Progenitor cell of endocrine pancreas (in vitro differentiated cells): Measurements from ENCODE around the gene TBC1D16. TPM values are rescaled to one million over a fixed set of nuclear protein-coding genes. Genes with fewer than 3 reads are reported as not detected.
"Not testable (repeated sequence)": the region's sequence is repeated elsewhere in the genome, so short reads cannot be mapped to it uniquely, and the experiment has no call there.

Experiments used
- DNase-seq: peaks from one replicate; pipeline ENCODE4 v3.0.0; 2021; ENCODE audit warnings: low spot score; ENCODE audit not compliant: unreplicated experiment
- H3K27ac Mint-ChIP-seq: 2 replicates; pipeline ENCODE4 v1.8.0; 2021; ENCODE audit warnings: mild to moderate bottlenecking, moderate library complexity, mixed read lengths
- H3K27me3 Mint-ChIP-seq: 2 replicates; pipeline ENCODE4 v1.8.0; 2021; ENCODE audit warnings: mixed read lengths
- H3K36me3 Mint-ChIP-seq: 2 replicates; pipeline ENCODE4 v1.8.0; 2022; ENCODE audit warnings: mixed read lengths; ENCODE audit not compliant: insufficient read depth
- H3K4me1 Mint-ChIP-seq: 2 replicates; pipeline ENCODE4 v1.8.0; 2021; ENCODE audit warnings: low read depth, mixed read lengths
- H3K4me3 Mint-ChIP-seq: 2 replicates; pipeline ENCODE4 v1.8.0; 2021; ENCODE audit warnings: low read depth, mild to moderate bottlenecking, moderate library complexity, mixed read lengths
- H3K9me3 Mint-ChIP-seq: 2 replicates; pipeline ENCODE4 v1.8.0; 2021; ENCODE audit warnings: low read depth, mixed read lengths
- CTCF ChIP-seq: fragments of 200-600 bp; sonication (generic); IDR thresholded peaks from one replicate; pipeline ENCODE4 v1.5.0; 2021; ENCODE audit warnings: antibody characterized with exemption, mild to moderate bottlenecking; ENCODE audit not compliant: unreplicated experiment
- total RNA-seq: library from RNA; stranded (reverse); gene quantifications from 2 replicates; pipeline ENCODE4 v1.2.1, GENCODE V29; 2021

The TBC1D16 gene
- total RNA-seq, 1 donor from 2014 or later = 85.1 TPM

- Mint-ChIP-seq H3K27ac (no peak overlapping the region), H3K4me1 (no peaks in the 10 kb centered on the region), H3K36me3 (peaks cover 11% of the 10 kb centered on the region), H3K4me3 (no peak overlapping the region), H3K27me3 (no peaks in the 10 kb centered on the region), H3K9me3 (no peaks in the 10 kb centered on the region)
- DNase-seq = no peak
- TF ChIP-seq CTCF = no peak
Measured at GRCh38 chr17:80050706-80051105, 15.0 kb upstream of the TBC1D16 start.

DNA sequence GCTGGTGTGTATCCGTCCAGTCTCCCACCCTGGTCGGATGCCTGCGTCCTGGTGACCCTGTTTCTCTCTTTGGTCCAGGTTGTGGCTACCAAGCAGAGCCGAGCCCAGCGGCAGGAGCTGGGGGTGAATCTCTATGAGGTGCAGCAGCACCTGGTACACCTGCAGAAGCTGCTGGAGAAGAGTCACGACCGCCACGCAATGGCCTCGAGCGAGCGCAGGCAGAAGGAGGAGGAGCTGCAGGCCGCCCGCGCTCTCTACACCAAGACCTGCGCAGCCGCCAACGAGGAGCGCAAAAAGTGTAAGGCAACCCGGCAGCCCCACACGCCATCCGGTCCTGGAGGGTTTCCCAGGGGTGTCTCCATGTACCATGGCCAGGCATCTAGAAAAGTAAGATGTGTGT lies 14.3 kb upstream of the TBC1D16 start:
- DNase-seq = no peak
- Mint-ChIP-seq H3K4me1 (no peaks in the 10 kb centered on the region), H3K4me3 (no peak overlapping the region), H3K9me3 (no peaks in the 10 kb centered on the region), H3K27me3 (no peaks in the 10 kb centered on the region), H3K27ac (no peak overlapping the region), H3K36me3 (peaks cover 11% of the 10 kb centered on the region)
- no peak for TF ChIP-seq CTCF

- Mint-ChIP-seq H3K4me1 (no peaks in the 10 kb centered on the region), H3K27ac (no peak overlapping the region), H3K9me3 (peaks cover 3% of the 10 kb centered on the region), H3K36me3 (peaks cover 24% of the 10 kb centered on the region), H3K27me3 (no peaks in the 10 kb centered on the region), H3K4me3 (no peak overlapping the region)
- no peak for DNase-seq
- TF ChIP-seq CTCF = no peak
Measured at GRCh38 chr17:80047176-80047575, 11.5 kb upstream of the TBC1D16 start.

DNA sequence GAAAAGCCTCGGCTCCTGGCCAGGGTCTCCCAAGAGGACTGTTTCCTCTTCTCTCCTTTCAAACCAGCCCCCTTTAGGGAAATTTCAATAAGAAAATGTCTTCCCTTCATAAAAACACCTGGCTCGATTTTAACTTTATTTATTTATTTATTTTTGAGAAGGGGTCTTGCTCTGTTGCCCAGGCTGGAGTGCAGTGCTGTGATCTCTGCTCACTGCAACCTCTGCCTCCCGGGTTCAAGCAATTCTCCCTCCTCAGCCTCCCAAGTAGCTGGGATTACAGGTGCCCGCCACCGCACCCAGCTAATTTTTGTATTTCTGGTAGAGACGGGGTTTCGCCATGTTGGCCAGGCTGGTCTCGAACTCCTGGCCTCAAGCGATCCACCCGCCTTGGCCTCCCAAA lies 11.0 kb upstream of the TBC1D16 start:
- not testable (repeated sequence) for H3K9me3 Mint-ChIP-seq, H3K27me3 Mint-ChIP-seq, H3K27ac Mint-ChIP-seq, DNase-seq, H3K4me1 Mint-ChIP-seq, H3K4me3 Mint-ChIP-seq
- H3K36me3 Mint-ChIP-seq = peaks cover 29% of the 10 kb centered on the region

DNA sequence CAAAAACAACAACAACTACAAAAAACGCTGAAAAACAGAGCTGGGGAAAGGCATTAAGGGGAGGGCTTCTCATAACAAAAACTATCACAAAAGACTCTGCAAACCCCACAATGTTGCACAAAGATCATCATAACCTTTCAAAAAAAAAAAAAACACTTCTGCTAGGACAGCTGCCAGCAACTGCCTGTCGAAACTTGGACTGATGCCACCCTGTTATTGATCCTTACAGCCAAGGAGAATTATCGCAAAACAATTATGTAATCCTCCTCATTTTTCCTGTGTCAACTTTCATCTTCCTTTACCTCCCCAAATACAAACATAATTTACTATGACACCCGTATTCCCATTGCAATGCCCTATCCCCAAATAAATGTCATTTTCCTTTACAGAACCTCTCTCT lies 10.0 kb upstream of the TBC1D16 start:
- TF ChIP-seq CTCF = no peak
- no peak for DNase-seq
- Mint-ChIP-seq H3K27me3 (no peaks in the 10 kb centered on the region), H3K4me3 (no peak overlapping the region), H3K9me3 (peaks cover 3% of the 10 kb centered on the region), H3K4me1 (no peaks in the 10 kb centered on the region), H3K27ac (no peak overlapping the region), H3K36me3 (peaks cover 28% of the 10 kb centered on the region)

DNA sequence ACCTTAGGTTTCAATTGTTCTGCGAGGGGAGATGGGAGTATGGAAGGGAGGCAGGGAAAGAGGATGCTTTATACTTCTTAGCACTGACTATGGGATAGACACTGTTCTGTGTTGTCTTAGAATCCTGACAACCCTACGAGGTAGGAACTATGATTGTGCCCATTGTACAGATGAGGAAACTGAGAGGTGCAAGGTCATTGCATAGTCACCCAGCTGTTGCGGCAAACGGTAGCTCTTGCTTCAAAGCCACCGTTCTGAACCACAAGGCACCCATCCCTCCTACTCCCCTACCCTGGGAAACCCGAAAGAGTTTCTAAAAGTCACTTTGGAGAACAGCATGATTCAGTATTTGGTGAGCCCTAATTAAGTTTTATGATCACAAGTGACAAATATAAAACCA lies 8.3 kb upstream of the TBC1D16 start:
- H3K4me1 Mint-ChIP-seq = no peaks in the 10 kb centered on the region
- H3K4me3 Mint-ChIP-seq = no peak overlapping the region
- TF ChIP-seq CTCF = no peak
- peaks cover 3% of the 10 kb centered on the region for H3K9me3 Mint-ChIP-seq
- DNase-seq = no peak
- H3K36me3 Mint-ChIP-seq = peaks cover 29% of the 10 kb centered on the region
- H3K27ac Mint-ChIP-seq = no peak overlapping the region
- no peaks in the 10 kb centered on the region for H3K27me3 Mint-ChIP-seq
